HG03139 (cell line): ENCODE results near the gene TMEM225B.
A peak's percentile ranks its signal among the peaks of the same experiment; 100 is the strongest.
"Not testable (repeated sequence)": the region's sequence is repeated elsewhere in the genome, so short reads cannot be mapped to it uniquely, and the experiment has no call there.

ENCODE experiments used
- ATAC-seq: cut with Tn5 transposase; IDR thresholded peaks from one replicate; pipeline ENCODE4 v1.9.1; 2021; ENCODE audit not compliant: unreplicated experiment

TMEM225B gene, protein sequence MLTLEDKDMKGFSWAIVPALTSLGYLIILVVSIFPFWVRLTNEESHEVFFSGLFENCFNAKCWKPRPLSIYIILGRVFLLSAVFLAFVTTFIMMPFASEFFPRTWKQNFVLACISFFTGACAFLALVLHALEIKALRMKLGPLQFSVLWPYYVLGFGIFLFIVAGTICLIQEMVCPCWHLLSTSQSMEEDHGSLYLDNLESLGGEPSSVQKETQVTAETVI

DNA sequence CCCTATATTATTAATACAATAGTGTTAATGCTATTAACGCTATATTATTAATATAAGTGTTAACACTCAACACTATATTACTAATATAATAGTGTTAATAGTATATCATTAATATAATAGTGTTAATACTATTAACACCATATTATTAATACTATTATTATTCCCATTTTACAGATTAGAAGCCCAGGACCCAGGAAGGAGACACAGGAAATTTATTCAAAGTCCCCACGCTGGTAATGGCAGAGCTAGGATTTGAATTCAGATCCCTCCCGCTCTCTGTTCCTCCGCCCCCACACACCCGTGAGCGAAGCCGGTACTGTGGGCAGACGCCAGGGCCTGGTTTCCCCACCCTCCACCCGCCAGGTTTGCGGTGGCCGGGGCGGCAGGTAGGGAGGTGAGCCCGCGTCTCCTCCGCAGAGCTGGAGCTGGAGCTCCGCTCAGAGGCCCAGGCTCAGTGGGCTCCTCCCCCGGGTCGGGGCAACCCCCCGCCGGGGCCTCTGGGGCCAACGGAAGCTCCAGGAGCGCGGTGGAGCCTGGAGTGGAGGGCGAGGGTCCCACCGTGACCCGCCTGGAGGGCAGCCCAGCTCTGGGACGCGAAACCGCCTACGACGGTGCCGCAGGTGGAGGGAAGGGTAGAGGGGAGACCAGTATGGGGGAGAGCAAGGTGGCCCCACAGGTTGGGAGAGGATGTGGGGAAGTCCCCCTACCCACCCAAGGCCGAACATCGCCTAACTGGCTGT lies at the start of gene TMEM225B:
Gene TMEM225B (plus strand): TSS at position 506 of the 740 bp plus-strand sequence. CDS start 6,122 bp downstream, outside the sequence.
- ATAC-seq: no peak

DNA sequence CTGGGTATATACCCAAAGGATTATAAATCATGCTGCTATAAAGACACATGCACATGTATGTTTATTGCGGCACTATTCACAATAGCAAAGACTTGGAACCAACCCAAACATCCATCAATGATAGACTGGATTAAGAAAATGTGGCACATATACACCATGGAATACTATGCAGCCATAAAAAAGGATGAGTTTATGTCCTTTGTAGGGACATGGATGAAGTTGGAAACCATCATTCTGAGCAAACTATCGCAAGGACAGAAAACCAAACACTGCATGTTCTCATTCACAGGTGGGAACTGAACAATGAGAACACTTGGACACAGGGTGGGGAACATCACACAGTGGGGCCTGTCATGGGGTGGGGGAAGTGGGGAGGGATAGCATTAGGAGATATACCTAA lies 48.5 kb upstream of the TMEM225B start:
- not testable (repeated sequence) for ATAC-seq

GRCh38 chr7:99551334-99551733 lies 46.7 kb upstream of the TMEM225B start:
- ATAC-seq: peak; percentile 20

DNA sequence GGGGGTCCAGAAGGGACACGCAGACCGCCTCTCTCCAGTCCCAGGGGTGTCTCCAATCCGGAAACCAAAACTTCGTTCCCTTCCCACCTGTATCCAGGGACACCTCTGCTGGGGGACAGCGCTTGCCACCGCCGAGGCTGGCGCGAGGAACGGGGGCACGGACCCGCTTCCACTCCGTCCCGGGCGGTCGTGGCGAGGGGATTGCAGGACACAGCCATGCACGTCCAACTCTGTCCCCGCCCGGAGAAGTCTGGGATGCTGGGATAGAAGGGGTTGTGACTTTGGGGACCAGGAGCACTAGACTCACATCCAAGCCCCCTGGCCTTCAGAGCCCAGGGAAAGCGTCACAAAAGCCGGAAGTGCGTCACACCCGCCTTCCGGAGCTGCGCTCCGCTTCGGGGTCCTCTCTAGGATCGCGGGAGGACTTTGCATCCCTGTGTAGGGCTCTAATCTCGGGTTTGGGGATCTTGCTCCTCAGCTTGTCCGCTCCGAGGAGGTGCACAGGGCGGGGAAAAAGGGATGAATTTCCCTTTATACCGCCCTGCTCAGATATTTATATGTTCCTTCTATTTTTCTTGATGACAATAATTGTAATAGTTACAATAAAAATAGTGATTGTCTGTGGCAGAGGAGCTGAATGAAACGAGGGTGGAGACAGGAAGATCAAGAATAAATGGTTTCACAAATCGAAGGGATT lies 46.2 kb upstream of the TMEM225B start, which contains the start of gene FAM200A:
Gene FAM200A (minus strand): TSS at position 348 of the 697 bp plus-strand sequence. CDS start 3,707 bp downstream, outside the sequence.
- peak; percentile 86 for ATAC-seq

DNA sequence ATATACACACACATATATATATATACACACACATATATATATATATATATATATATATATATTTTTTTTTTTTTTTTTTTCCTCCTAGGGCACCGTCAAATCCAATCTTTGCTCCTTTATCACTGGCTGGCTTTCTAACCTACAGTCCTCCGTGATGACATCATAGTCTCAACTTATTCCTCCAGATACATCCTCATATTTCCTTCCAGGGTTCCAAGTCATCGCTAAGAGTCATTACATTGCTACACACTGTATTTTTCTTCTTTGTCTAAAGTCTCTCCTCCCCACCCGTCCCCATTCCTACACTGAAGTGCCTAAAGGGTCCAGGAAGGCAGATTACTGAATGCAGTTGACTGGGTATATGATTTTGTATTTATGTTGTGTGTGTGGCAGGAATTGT lies 45.0 kb upstream of the TMEM225B start:
- no peak for ATAC-seq

DNA sequence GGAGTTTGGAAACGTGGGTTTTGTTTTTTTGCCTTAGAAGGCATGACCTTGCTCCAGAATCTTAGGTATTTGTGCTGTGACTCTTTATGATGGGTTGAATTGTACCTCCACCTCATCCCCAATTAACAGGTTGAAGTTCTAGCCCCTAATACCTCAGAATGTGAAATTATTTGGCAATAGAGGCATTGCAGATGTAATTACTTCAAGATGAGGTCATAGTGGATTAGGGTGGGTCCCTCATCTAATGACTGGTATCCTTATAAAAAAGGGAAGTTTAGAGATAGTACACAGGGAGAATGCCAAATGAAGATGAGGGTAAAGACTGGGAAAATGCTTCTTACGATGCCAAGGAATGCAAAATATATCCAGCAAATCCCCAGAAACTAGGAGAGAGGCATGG lies 43.1 kb upstream of the TMEM225B start:
- no peak for ATAC-seq

- no peak for ATAC-seq
Measured at GRCh38 chr7:99557196-99557607, 40.9 kb upstream of the TMEM225B start.

GRCh38 chr7:99557940-99558305 lies 40.1 kb upstream of the TMEM225B start:
- peak; percentile 44 for ATAC-seq

DNA sequence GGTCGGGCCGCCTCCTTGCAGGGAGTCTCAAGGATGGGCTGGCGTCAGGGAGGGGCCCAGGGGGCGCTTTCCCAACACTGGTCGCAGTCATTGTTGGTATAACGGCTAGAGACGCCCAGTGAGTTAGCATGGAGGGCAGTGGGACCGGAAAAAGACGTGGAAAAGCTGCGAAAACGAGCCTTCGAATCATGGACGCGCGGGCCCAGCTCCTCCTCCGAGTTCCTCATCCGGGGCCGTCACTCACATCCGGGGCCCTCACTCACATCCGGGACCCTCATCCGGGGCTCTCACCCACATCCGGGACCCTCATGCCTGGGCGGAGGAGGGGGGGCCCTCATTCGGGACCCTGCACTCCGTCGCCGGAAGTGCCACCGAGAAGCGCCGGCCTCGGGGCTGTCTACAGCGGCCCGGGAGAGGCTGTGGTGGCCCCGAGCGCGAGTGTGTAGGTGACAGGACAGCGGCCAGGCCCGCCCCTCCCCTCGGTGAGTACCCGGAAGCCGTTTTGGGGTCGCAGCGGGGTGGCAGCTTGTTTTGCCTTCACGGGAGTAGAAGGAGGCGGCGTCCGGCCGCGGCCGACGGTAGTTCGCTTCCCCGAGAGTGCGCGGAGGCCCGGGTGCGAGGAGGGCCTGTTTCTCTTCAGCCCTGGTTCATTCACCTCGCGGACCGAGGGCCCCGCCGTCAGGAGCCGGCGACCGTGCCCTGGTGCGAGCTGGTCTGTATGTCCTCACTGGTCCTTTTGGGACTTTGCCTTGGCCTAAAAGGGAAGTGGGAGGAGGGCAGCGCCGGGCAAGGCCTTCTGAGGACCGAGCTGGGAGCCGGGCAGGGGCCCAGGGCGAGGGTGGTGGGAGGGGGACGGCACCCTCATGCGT lies 39.5 kb upstream of the TMEM225B start, which contains the start of gene ZNF655:
Gene ZNF655 (plus strand): TSS at position 337 of the 869 bp plus-strand sequence. CDS start 1,918 bp downstream, outside the sequence.
- ATAC-seq: peak; percentile 76

GRCh38 chr7:99559175-99559915 lies 38.7 kb upstream of the TMEM225B start:
- ATAC-seq: no peak

DNA sequence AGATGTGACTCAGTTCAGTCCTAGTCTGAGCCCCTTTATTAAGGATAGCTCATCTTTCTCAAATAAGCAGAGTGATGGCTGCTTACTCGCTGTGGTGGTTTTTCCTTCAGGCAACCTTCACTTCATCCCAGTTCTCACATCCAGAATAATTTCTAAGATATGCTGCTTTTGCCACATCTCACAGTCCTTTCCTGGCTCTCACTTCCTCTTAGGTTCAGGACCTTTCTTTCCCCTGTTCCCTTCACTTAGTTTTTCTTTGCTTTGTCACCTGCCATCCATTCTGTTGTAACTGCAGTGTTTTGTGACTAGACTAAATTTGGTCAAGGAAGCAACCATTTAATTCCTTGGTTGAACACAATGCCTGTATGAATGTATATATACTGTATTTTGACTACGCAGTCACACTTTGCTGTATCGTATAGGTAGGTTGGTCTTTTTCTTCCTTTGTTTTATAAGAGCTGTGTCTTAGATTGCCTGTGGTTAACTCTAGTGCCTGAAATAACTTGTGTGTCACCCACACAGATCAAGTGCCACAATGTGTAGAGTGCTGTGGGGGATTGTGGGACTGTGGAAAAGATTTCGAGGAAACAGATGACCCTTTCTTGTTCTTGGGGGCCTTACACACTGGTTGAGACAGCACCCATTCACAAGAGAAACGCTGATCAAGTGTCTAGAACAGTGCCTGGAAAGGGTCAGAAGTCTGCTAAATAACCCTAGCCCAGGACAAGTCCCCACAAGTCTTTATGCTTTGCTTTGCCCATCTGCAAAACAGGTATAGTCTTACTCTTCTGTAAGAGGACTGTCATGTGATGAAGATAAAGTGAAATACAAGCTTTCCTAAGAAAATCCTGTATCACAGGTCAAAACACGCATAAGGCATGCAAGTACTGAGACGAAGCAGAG lies 37.0 kb upstream of the TMEM225B start:
- no peak for ATAC-seq

DNA sequence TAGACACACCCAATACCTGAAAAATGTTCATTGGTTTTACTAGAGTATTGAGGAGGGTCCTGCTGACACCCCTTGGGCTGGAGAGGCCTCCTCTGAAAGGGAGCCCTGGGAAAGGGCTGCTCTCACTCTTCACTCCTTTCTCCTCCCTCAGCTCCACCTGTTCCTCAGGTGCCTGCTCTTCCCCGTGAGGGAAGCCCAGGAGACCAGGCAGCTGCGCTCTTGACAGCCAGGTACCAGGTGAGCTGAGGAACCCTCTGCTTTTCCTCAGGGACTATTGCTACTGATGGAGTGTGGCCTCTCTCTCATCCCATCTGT lies 36.4 kb upstream of the TMEM225B start:
- no peak for ATAC-seq

DNA sequence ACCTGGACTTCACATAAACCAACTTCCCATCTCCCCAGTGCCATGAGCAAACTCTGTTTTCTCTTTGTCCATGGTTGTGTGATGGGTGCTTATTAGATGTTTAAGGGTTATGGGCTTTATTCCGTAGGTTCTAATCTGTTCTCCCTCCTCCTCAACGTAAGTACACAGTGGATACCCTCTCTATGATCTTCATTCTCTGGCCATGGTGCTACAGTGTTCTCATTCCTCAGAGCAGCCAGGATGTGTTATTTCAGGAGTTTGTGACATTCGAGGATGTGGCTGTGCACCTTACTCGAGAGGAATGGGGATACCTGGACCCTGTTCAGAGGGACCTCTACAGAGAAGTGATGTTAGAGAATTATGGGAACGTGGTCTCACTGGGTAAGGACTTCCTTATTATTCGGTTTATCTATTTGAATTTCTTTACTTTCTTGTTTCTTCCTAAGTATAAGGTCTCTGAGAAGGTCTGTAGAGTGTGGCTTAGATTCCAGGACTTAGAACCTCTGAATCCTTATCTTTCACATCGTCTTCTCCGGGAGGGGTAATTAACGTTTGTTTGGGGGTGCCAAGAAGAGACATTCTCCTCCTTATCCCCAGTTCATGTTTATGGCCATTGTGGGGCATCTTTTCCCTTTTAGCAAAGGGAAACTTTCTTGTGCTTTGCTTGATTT lies 35.8 kb upstream of the TMEM225B start:
- ATAC-seq: no peak

GRCh38 chr7:99562832-99563231 lies 35.2 kb upstream of the TMEM225B start:
- ATAC-seq: no peak

- ATAC-seq: no peak
Measured at GRCh38 chr7:99563650-99564049, 34.4 kb upstream of the TMEM225B start.

GRCh38 chr7:99568770-99569169 lies 29.3 kb upstream of the TMEM225B start:
- not testable (repeated sequence) for ATAC-seq

DNA sequence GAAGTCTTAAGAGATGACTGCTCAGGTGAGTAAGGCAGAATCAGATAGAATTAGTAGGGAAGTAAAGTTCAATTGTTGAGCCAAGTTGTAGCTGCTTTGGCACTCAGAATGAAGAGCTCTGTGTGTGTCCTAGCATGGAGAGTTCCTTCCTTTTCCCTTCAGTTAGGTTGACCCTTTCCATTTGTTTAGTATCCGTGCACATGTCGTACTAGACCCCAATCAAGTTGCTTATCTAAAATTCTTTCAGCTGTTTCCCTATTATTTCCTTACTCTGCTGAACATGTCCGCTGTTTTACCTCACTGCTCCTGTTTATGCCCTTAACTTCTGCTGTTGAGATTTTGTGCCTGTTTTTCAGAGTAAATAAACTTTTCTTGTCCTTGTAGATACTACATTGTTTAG lies 26.3 kb upstream of the TMEM225B start:
- ATAC-seq: no peak

DNA sequence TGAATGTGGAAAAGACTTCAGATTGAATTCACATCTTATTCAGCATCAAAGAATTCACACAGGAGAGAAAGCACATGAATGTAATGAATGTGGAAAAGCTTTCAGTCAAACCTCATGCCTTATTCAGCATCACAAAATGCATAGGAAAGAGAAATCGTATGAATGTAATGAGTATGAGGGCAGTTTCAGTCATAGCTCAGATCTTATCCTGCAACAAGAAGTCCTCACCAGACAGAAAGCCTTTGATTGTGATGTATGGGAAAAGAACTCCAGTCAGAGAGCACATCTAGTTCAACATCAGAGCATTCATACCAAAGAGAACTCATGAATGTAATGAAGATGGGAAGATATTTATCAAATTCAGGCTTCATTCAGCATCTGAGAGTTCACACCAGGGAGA lies 24.8 kb upstream of the TMEM225B start:
- ATAC-seq: no peak

DNA sequence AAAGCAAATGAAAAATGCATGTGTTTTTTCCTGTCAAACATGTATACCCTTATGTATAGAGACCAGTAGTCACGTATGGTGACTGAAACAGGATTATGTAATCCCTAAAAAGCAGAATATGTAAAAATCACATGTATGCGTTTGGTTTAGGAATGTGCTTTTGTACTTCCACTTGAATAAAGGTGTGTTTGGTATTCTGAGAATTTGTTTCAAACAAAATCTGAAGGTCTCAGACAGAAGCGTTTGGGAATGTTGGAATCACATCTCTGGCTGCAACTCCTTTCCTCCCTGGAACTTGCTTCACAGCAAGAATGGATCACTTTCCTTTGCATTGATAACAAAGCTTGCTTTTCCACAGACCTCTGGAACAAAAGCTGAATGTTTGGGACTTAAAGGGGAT lies 21.8 kb upstream of the TMEM225B start:
- ATAC-seq: no peak
